ENCODE measurements around the gene HIVEP2. TPM values are rescaled to one million over a fixed set of nuclear protein-coding genes. Genes with fewer than 3 reads are reported as not detected.

Gene HIVEP2
- total and polyA plus RNA-seq, 4 experiments from 2014 or later: 5.0 to 92.7 (median 56.7) TPM

- Mint-ChIP-seq H3K4me3 (no peak overlapping the region), H3K9me3 (peaks cover 4 to 32% (median 20%) of the 10 kb centered on the region in 8 donors), H3K27me3 (no peaks in the 10 kb centered on the region), H3K27ac (no peak overlapping the region), H3K36me3 (peaks cover 2 to 12% of the 10 kb centered on the region in 2 donors), H3K4me1 (peaks cover 0 to 5% (median 3%) of the 10 kb centered on the region in 4 donors)
- H3K9me3 ChIP-seq (ENCODE audit: control insufficient read depth in 1 of 2, low read length in 2 of 2): peaks cover 0 to 12% of the 10 kb centered on the region in 2 donors
- H3K4me3 ChIP-seq (ENCODE audit: low read length in 2 of 2): no peak overlapping the region
- no peak for DNase-seq
- H3K27me3 ChIP-seq (ENCODE audit: insufficient read depth, low read length): no peaks in the 10 kb centered on the region
- CTCF ChIA-PET (ENCODE audit: partially characterized antibody): no interaction called here
- no peaks in the 10 kb centered on the region for H3K4me1 ChIP-seq (ENCODE audit: insufficient read depth, low read length)
- H3K27ac ChIP-seq (ENCODE audit: low read depth, low read length): no peak overlapping the region
- no peaks in the 10 kb centered on the region for H3K36me3 ChIP-seq (ENCODE audit: insufficient read depth, low read length)
- intact Hi-C loops (cut with micrococcal nuclease): no loop called here
- POLR2A ChIA-PET (ENCODE audit: partially characterized antibody): no interaction called here
These were observed 223.6 kb downstream of the HIVEP2 start for GRCh38 chr6:142721215-142721920.

GRCh38 chr6:142718667-142719191 is 226.2 kb downstream of the HIVEP2 start:
- intact Hi-C loops (cut with micrococcal nuclease): no loop called here
- Mint-ChIP-seq H3K4me3 (no peak overlapping the region), H3K27ac (no peak overlapping the region), H3K9me3 (peaks cover 4 to 34% (median 20%) of the 10 kb centered on the region in 8 donors), H3K27me3 (no peaks in the 10 kb centered on the region), H3K4me1 (peaks cover 4 to 7% (median 5%) of the 10 kb centered on the region in 4 donors), H3K36me3 (peaks cover 2 to 12% of the 10 kb centered on the region in 2 donors)
- no peaks in the 10 kb centered on the region for H3K4me1 ChIP-seq (ENCODE audit: insufficient read depth, low read length)
- no peak overlapping the region for H3K4me3 ChIP-seq (ENCODE audit: low read length in 2 of 2)
- peaks cover 0 to 12% of the 10 kb centered on the region in 2 donors for H3K9me3 ChIP-seq (ENCODE audit: control insufficient read depth in 1 of 2, low read length in 2 of 2)
- no peaks in the 10 kb centered on the region for H3K36me3 ChIP-seq (ENCODE audit: insufficient read depth, low read length)
- no peaks in the 10 kb centered on the region for H3K27me3 ChIP-seq (ENCODE audit: insufficient read depth, low read length)
- ChIA-PET POLR2A (ENCODE audit: partially characterized antibody) (no interaction called here), CTCF (ENCODE audit: partially characterized antibody) (no interaction called here)
- no peak for DNase-seq
- H3K27ac ChIP-seq (ENCODE audit: low read depth, low read length): no peak overlapping the region

- ChIA-PET POLR2A (ENCODE audit: partially characterized antibody) (interaction anchor here (0.6 kb wide), 1 partner anchor 141 kb away, joined by 3 read pairs; no protein-coding TSS in a partner anchor), CTCF (ENCODE audit: partially characterized antibody) (interaction anchor here (1.3 to 1.8 kb wide), 2 partner anchors 24 to 242 kb away, joined by 3 to 5 read pairs; no protein-coding TSS in a partner anchor)
- Mint-ChIP-seq H3K27me3 (no peaks in the 10 kb centered on the region), H3K36me3 (peaks cover 2 to 10% of the 10 kb centered on the region in 2 donors), H3K4me1 (peaks cover 4 to 7% (median 5%) of the 10 kb centered on the region in 4 donors), H3K4me3 (no peak overlapping the region), H3K27ac (no peak overlapping the region), H3K9me3 (peaks cover 4 to 30% (median 19%) of the 10 kb centered on the region in 8 donors)
- intact Hi-C loops (cut with micrococcal nuclease): no loop called here
- Histone ChIP-seq H3K36me3 (ENCODE audit: insufficient read depth, low read length) (no peaks in the 10 kb centered on the region), H3K27ac (ENCODE audit: low read depth, low read length) (no peak overlapping the region), H3K9me3 (ENCODE audit: control insufficient read depth in 1 of 2, low read length in 2 of 2) (peaks cover 0 to 12% of the 10 kb centered on the region in 2 donors), H3K4me1 (ENCODE audit: insufficient read depth, low read length) (no peaks in the 10 kb centered on the region), H3K4me3 (ENCODE audit: low read length in 2 of 2) (no peak overlapping the region), H3K27me3 (ENCODE audit: insufficient read depth, low read length) (no peaks in the 10 kb centered on the region)
- DNase-seq: no peak
These were observed 228.9 kb downstream of the HIVEP2 start for GRCh38 chr6:142716097-142716496.

- peaks cover 4 to 27% (median 18%) of the 10 kb centered on the region in 8 donors for H3K9me3 Mint-ChIP-seq
- H3K27ac ChIP-seq (ENCODE audit: low read depth, low read length): no peak overlapping the region
- no peaks in the 10 kb centered on the region for H3K4me1 ChIP-seq (ENCODE audit: insufficient read depth, low read length)
- no peaks in the 10 kb centered on the region for H3K36me3 ChIP-seq (ENCODE audit: insufficient read depth, low read length)
- H3K9me3 ChIP-seq (ENCODE audit: control insufficient read depth in 1 of 2, low read length in 2 of 2): peaks cover 0 to 12% of the 10 kb centered on the region in 2 donors
- POLR2A ChIA-PET (ENCODE audit: partially characterized antibody): interaction anchor here (0.9 kb wide), 1 partner anchor 9 kb away, joined by 3 read pairs; no protein-coding TSS in a partner anchor
- intact Hi-C loops (cut with micrococcal nuclease): no loop called here
- CTCF ChIA-PET (ENCODE audit: partially characterized antibody): interaction anchor here (1.3 to 1.8 kb wide), 2 partner anchors 23 to 243 kb away, joined by 3 to 5 read pairs; no protein-coding TSS in a partner anchor
- no peaks in the 10 kb centered on the region for H3K27me3 Mint-ChIP-seq
- peaks cover 2 to 9% of the 10 kb centered on the region in 2 donors for H3K36me3 Mint-ChIP-seq
- no peaks in the 10 kb centered on the region for H3K27me3 ChIP-seq (ENCODE audit: insufficient read depth, low read length)
- no peak overlapping the region for H3K4me3 Mint-ChIP-seq
- H3K4me1 Mint-ChIP-seq: peaks cover 4 to 7% (median 5%) of the 10 kb centered on the region in 4 donors
- no peak overlapping the region for H3K27ac Mint-ChIP-seq
- H3K4me3 ChIP-seq (ENCODE audit: low read length in 2 of 2): no peak overlapping the region
- no peak for DNase-seq
These were observed 229.8 kb downstream of the HIVEP2 start for GRCh38 chr6:142714951-142715785.

- POLR2A ChIA-PET (ENCODE audit: partially characterized antibody): no interaction called here
These were observed 231.0 kb downstream of the HIVEP2 start for GRCh38 chr6:142713959-142714358.

GRCh38 chr6:142712231-142712630 is 232.7 kb downstream of the HIVEP2 start:
- CTCF ChIA-PET (ENCODE audit: partially characterized antibody): interaction anchor here (1.3 kb wide), 1 partner anchor 9 kb away, joined by 3 read pairs; no protein-coding TSS in a partner anchor
- intact Hi-C loops (cut with micrococcal nuclease): no loop called here
- Histone ChIP-seq H3K27ac (ENCODE audit: low read depth, low read length) (no peak overlapping the region), H3K4me3 (ENCODE audit: low read length in 2 of 2) (no peak overlapping the region), H3K4me1 (ENCODE audit: insufficient read depth, low read length) (no peaks in the 10 kb centered on the region), H3K9me3 (ENCODE audit: control insufficient read depth in 1 of 2, low read length in 2 of 2) (no peaks in the 10 kb centered on the region), H3K27me3 (ENCODE audit: insufficient read depth, low read length) (no peaks in the 10 kb centered on the region), H3K36me3 (ENCODE audit: insufficient read depth, low read length) (no peaks in the 10 kb centered on the region)
- H3K4me1 Mint-ChIP-seq: peaks cover 5 to 10% (median 7%) of the 10 kb centered on the region in 4 donors
- no peaks in the 10 kb centered on the region for H3K27me3 Mint-ChIP-seq
- no peak overlapping the region for H3K4me3 Mint-ChIP-seq
- POLR2A ChIA-PET (ENCODE audit: partially characterized antibody): no interaction called here
- H3K9me3 Mint-ChIP-seq: peaks cover 0 to 3% (median 0%) of the 10 kb centered on the region in 8 donors
- DNase-seq: no peak
- no peaks in the 10 kb centered on the region for H3K36me3 Mint-ChIP-seq
- H3K27ac Mint-ChIP-seq: no peak overlapping the region

More at GRCh38 chr6:142713959-142714358, 231.0 kb downstream of the HIVEP2 start:
- H3K27ac Mint-ChIP-seq: no peak overlapping the region
- H3K4me3 Mint-ChIP-seq: no peak overlapping the region
- Histone ChIP-seq H3K4me3 (ENCODE audit: low read length in 2 of 2) (no peak overlapping the region), H3K27me3 (ENCODE audit: insufficient read depth, low read length) (no peaks in the 10 kb centered on the region), H3K9me3 (ENCODE audit: control insufficient read depth in 1 of 2, low read length in 2 of 2) (peaks cover 0 to 4% of the 10 kb centered on the region in 2 donors), H3K27ac (ENCODE audit: low read depth, low read length) (no peak overlapping the region), H3K36me3 (ENCODE audit: insufficient read depth, low read length) (no peaks in the 10 kb centered on the region), H3K4me1 (ENCODE audit: insufficient read depth, low read length) (no peaks in the 10 kb centered on the region)
- no peak for DNase-seq
- H3K36me3 Mint-ChIP-seq: peaks cover 2 to 4% of the 10 kb centered on the region in 2 donors
- peaks cover 4 to 17% (median 10%) of the 10 kb centered on the region in 8 donors for H3K9me3 Mint-ChIP-seq
- H3K4me1 Mint-ChIP-seq: peaks cover 4 to 7% (median 5%) of the 10 kb centered on the region in 4 donors
- H3K27me3 Mint-ChIP-seq: no peaks in the 10 kb centered on the region
- CTCF ChIA-PET (ENCODE audit: partially characterized antibody): no interaction called here
- intact Hi-C loops (cut with micrococcal nuclease): no loop called here

- no peak for DNase-seq
- peaks cover 4% of the 10 kb centered on the region for H3K4me1 ChIP-seq (ENCODE audit: insufficient read depth, low read length)
- no peaks in the 10 kb centered on the region for H3K36me3 Mint-ChIP-seq
- intact Hi-C loops (cut with micrococcal nuclease): no loop called here
- ChIA-PET CTCF (ENCODE audit: partially characterized antibody) (no interaction called here), POLR2A (ENCODE audit: partially characterized antibody) (no interaction called here)
- no peaks in the 10 kb centered on the region for H3K27me3 Mint-ChIP-seq
- H3K36me3 ChIP-seq (ENCODE audit: insufficient read depth, low read length): no peaks in the 10 kb centered on the region
- H3K27me3 ChIP-seq (ENCODE audit: insufficient read depth, low read length): no peaks in the 10 kb centered on the region
- H3K27ac Mint-ChIP-seq: no peak overlapping the region
- H3K9me3 Mint-ChIP-seq: no peaks in the 10 kb centered on the region
- no peak overlapping the region for H3K27ac ChIP-seq (ENCODE audit: low read depth, low read length)
- peaks cover 2 to 19% (median 8%) of the 10 kb centered on the region in 4 donors for H3K4me1 Mint-ChIP-seq
- no peaks in the 10 kb centered on the region for H3K9me3 ChIP-seq (ENCODE audit: control insufficient read depth in 1 of 2, low read length in 2 of 2)
- no peak overlapping the region for H3K4me3 ChIP-seq (ENCODE audit: low read length in 2 of 2)
- no peak overlapping the region for H3K4me3 Mint-ChIP-seq
These were observed 236.3 kb downstream of the HIVEP2 start for GRCh38 chr6:142708651-142709050.
